Ascending aorta (tissue), 2 donors: ENCODE data around the gene SAMD14. TPM values are rescaled to one million over a fixed set of nuclear protein-coding genes. Genes with fewer than 3 reads are reported as not detected.

Experiments
- DNase-seq, 2 donors: peaks; one replicate each; pipeline ENCODE4 v3.0.0-alpha.2; 2019; ENCODE audit warnings: low spot score in 2 of 2
- H3K27ac ChIP-seq, 2 donors: fragments of 200-600 bp; sonication (generic); one replicate each; pipeline ENCODE4 v1.5.1; 2016 to 2017; ENCODE audit warnings: mild to moderate bottlenecking in 1 of 2
- H3K27me3 ChIP-seq: fragments of 200-600 bp; sonication (generic); one replicate; pipeline ENCODE4 v1.5.1; 2017
- H3K36me3 ChIP-seq, 2 donors: fragments of 200-600 bp; sonication (generic); one replicate each; pipeline ENCODE4 v1.5.1; 2016
- H3K4me1 ChIP-seq, 2 donors: fragments of 200-600 bp; sonication (generic); one replicate each; pipeline ENCODE4 v1.5.1; 2016 to 2017; ENCODE audit warnings: mild to moderate bottlenecking in 1 of 2
- H3K4me3 ChIP-seq, 2 donors: fragments of 200-600 bp; sonication (generic); one replicate each; pipeline ENCODE4 v1.5.1; 2016 to 2017; ENCODE audit warnings: mild to moderate bottlenecking in 1 of 2
- H3K9me3 ChIP-seq, 2 donors: fragments of 200-600 bp; sonication (generic); one replicate each; pipeline ENCODE4 v1.5.1; 2016
- intact Hi-C: fragments of 100-400 bp; cut with DNase I; formaldehyde crosslinking; loops from one replicate; pipeline ENCODE4 v1.15.1; 2023
- total RNA-seq: library from RNA; depleted of rRNA; stranded (reverse); fragments of >200 nt; gene quantifications from one replicate; pipeline ENCODE4 v1.1.0, GENCODE V29; 2016
- TF ChIP-seq, protein P1 (sequence below), 3 experiments: fragments of 200-600 bp in 2 of 3; fragments of 450-650 bp in 1 of 3; sonication (generic) in 2 of 3; IDR thresholded peaks; one replicate each; pipeline ENCODE4 v1.5.1; 2016 to 2019; ENCODE audit warnings: antibody characterized with exemption in 3 of 3, mild to moderate bottlenecking in 1 of 3, moderate library complexity in 1 of 3

The SAMD14 gene
- total RNA-seq, 1 donor from 2014 or later, result 3.2 TPM

DNA sequence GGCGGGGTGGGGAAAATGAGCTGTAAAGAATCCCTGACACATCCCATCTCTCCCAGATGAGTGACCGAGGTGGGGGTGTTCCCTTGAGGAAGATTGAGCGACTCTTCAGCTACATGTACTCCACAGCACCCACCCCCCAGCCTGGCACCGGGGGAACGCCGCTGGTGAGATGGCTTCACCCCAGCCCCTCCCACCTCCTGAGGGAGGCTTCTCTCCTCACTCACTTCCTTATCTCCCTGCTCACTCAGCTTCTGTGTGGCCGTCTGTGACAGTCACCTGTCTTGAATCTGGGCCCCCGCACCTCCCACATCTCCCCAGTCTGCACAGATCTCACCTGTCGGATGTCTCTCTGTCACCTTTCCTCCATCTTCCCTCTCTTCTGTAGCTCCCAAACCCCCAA is 21.4 kb downstream of the SAMD14 start:
- Histone ChIP-seq H3K27me3 (no peaks in the 10 kb centered on the region), H3K36me3 (peaks cover 50 to 58% of the 10 kb centered on the region in 2 donors), H3K27ac (peak overlapping the region in 1 of 2 donors; percentile 28), H3K9me3 (no peaks in the 10 kb centered on the region), H3K4me3 (no peak overlapping the region), H3K4me1 (peaks cover 13 to 20% of the 10 kb centered on the region in 2 donors)
- intact Hi-C loops, result no loop called here
- TF ChIP-seq, protein P1, sequence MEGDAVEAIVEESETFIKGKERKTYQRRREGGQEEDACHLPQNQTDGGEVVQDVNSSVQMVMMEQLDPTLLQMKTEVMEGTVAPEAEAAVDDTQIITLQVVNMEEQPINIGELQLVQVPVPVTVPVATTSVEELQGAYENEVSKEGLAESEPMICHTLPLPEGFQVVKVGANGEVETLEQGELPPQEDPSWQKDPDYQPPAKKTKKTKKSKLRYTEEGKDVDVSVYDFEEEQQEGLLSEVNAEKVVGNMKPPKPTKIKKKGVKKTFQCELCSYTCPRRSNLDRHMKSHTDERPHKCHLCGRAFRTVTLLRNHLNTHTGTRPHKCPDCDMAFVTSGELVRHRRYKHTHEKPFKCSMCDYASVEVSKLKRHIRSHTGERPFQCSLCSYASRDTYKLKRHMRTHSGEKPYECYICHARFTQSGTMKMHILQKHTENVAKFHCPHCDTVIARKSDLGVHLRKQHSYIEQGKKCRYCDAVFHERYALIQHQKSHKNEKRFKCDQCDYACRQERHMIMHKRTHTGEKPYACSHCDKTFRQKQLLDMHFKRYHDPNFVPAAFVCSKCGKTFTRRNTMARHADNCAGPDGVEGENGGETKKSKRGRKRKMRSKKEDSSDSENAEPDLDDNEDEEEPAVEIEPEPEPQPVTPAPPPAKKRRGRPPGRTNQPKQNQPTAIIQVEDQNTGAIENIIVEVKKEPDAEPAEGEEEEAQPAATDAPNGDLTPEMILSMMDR (IDR thresholded peaks at IDR 0.05), result no peak
- no peak for DNase-seq

DNA sequence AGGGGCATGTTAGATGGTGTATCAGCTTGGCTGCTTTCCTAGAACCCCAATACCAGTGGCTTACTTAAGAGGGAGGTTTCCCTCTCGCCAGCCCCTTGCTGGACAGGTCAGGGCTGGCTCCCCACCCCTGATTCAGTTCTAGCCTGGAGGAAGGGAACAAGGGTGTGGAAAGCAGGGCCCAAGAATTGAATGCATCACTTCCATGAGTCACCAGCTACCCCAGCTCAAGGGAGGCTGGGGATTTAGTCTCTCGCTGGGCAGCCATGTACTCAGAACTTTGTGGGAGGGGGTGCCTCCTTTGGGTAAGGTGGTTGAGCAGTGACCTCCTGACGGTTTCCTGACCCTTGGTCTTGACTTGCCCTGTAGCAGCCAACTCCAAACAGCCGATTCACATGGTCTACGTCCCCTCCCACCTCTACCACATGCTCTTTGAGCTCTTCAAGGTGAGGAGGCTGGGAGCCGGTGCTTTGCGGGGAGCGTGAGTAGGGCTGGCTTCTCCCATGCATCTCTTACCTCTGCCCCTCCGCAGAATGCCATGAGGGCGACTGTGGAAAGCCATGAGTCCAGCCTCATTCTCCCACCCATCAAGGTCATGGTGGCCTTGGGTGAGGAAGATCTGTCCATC is 22.1 kb downstream of the SAMD14 start:
- Histone ChIP-seq H3K4me3 (no peak overlapping the region), H3K27me3 (no peaks in the 10 kb centered on the region), H3K4me1 (peaks cover 13 to 19% of the 10 kb centered on the region in 2 donors), H3K36me3 (peaks cover 50 to 58% of the 10 kb centered on the region in 2 donors), H3K27ac (peak overlapping the region in 1 of 2 donors; percentile 28), H3K9me3 (no peaks in the 10 kb centered on the region)
- intact Hi-C loops, result no loop called here
- DNase-seq, result no peak
- TF ChIP-seq, protein P1 (IDR thresholded peaks at IDR 0.05), result no peak

DNA sequence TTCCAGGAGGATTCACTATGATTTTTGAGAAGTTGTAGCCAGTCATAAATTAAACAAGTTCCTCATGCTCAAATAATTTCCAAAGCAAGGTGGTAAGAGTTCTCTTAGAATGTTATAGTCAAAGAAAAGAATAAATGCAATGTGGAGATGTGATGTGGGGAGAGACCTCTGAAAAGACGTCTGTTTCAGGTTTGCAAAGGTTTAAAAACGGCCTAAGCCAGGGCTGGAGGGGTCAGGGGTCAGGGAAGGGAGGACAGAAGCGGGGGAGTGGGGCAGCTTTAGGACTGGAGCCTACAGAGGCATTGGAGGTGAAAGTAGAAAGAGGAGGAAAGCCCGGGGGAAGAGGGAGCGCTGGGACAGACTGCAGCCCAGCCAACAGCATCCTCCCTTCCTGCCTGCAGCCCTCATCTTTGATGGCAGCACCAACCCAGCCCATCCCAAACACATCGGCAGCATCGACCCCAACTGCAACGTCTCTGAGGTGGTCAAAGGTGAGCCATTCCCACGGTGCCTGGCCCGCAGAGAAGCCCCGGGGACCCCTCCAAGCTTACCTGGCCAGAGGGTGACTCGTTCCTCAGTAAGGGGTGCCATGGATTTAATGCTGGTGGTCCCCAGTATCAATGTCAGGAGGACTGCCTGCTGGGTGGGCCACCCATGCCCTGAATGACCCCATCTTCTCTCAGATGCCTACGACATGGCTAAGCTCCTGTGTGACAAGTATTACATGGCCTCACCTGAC is 23.4 kb downstream of the SAMD14 start:
- H3K27ac ChIP-seq, result no peak overlapping the region
- intact Hi-C loops, result no loop called here
- peaks cover 50 to 58% of the 10 kb centered on the region in 2 donors for H3K36me3 ChIP-seq
- no peaks in the 10 kb centered on the region for H3K9me3 ChIP-seq
- TF ChIP-seq, protein P1 (IDR thresholded peaks at IDR 0.05), result no peak
- DNase-seq, result no peak
- H3K4me3 ChIP-seq, result no peak overlapping the region
- H3K4me1 ChIP-seq, result peaks cover 4 to 12% of the 10 kb centered on the region in 2 donors
- no peaks in the 10 kb centered on the region for H3K27me3 ChIP-seq

DNA sequence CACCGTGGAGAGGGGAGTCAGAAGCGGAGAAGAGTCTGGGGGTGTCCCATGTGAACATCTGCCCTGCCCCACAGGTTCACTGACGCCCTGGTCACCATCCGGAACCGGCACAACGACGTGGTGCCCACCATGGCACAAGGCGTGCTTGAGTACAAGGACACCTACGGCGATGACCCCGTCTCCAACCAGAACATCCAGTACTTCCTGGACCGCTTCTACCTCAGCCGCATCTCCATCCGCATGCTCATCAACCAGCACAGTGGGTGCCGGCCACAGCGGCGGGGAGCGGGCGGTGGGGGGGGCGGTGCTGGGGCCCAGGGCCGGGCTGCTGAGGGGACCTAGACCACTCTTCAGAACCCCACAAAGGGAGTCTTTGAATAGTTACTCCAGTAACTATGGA is 24.1 kb downstream of the SAMD14 start:
- Histone ChIP-seq H3K4me3 (no peak overlapping the region), H3K27ac (no peak overlapping the region), H3K36me3 (peaks cover 54 to 61% of the 10 kb centered on the region in 2 donors), H3K4me1 (peaks cover 3 to 12% of the 10 kb centered on the region in 2 donors), H3K27me3 (no peaks in the 10 kb centered on the region), H3K9me3 (no peaks in the 10 kb centered on the region)
- DNase-seq, result no peak
- intact Hi-C loops, result no loop called here
- TF ChIP-seq, protein P1 (IDR thresholded peaks at IDR 0.05), result no peak

DNA sequence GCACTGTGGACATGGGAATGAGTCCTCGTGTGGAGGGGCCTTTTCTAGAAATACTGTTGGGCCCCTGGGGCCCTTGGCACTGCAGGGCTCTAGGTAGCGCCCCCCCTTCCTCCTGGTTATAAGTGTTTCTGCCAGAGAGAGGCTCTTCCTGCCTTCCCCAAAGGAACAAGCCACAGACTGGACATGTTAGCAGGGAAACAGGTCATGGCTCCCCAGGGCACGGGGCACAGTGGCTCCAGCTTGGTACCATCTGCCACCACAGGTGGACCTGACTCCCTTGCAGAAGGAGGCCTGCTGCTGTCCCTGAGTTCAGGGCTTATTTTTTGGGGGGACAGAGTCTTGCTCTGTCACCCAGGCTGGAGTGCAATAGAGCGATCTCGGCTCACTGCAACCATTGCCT is 26.0 kb downstream of the SAMD14 start:
- no peaks in the 10 kb centered on the region for H3K9me3 ChIP-seq
- H3K27ac ChIP-seq, result no peak overlapping the region
- no peaks in the 10 kb centered on the region for H3K27me3 ChIP-seq
- no peak overlapping the region for H3K4me3 ChIP-seq
- DNase-seq, result no peak
- TF ChIP-seq, protein P1 (IDR thresholded peaks at IDR 0.05), result no peak
- intact Hi-C loops, result no loop called here
- H3K36me3 ChIP-seq, result peaks cover 47 to 50% of the 10 kb centered on the region in 2 donors
- peaks cover 3 to 20% of the 10 kb centered on the region in 2 donors for H3K4me1 ChIP-seq
